H9 (cell line): ENCODE data around the gene MAP2K3. TPM values are rescaled to one million over a fixed set of nuclear protein-coding genes. Genes with fewer than 3 reads are reported as not detected.

Source experiments
- DNase-seq: peaks from one replicate; pipeline ENCODE4 v3.0.0-alpha.2; 2017
- H2AFZ ChIP-seq: one replicate; pipeline ENCODE4 v1.6.1; 2013; ENCODE audit warnings: mild to moderate bottlenecking, low read length, control low read depth, moderate library complexity
- H2AK5ac ChIP-seq: 2 replicates; pipeline ENCODE4 v1.6.1; 2013; ENCODE audit warnings: low read length, control low read depth, mixed read lengths; ENCODE audit not compliant: insufficient read length
- H2BK120ac ChIP-seq: one replicate; pipeline ENCODE4 v1.6.1; 2013; ENCODE audit warnings: low read depth, mild to moderate bottlenecking, low read length, control low read depth, inconsistent platforms; ENCODE audit not compliant: poor library complexity, severe bottlenecking
- H2BK12ac ChIP-seq: 2 replicates; pipeline ENCODE4 v1.6.1; 2013; ENCODE audit warnings: low read length, control low read depth, mixed read lengths, low read depth; ENCODE audit not compliant: insufficient read length
- H2BK15ac ChIP-seq: 2 replicates; pipeline ENCODE4 v1.6.1; 2013; ENCODE audit warnings: low read depth, low read length, control low read depth
- H2BK20ac ChIP-seq: one replicate; pipeline ENCODE4 v1.6.1; 2013; ENCODE audit warnings: low read depth, mild to moderate bottlenecking, low read length, control low read depth, inconsistent platforms; ENCODE audit not compliant: poor library complexity, severe bottlenecking
- H2BK5ac ChIP-seq: 2 replicates; pipeline ENCODE4 v1.6.1; 2013; ENCODE audit warnings: low read length, control low read depth, mixed read lengths; ENCODE audit not compliant: insufficient read length
- H3K14ac ChIP-seq: 2 replicates; pipeline ENCODE4 v1.6.1; 2013; ENCODE audit warnings: low read length, control low read depth; ENCODE audit not compliant: insufficient read depth
- H3K18ac ChIP-seq: 2 replicates; pipeline ENCODE4 v1.6.1; 2013; ENCODE audit warnings: low read depth, mild to moderate bottlenecking, mixed read lengths, low read length, control low read depth; ENCODE audit not compliant: insufficient read length
- H3K23ac ChIP-seq: 2 replicates; pipeline ENCODE4 v1.6.1; 2013; ENCODE audit warnings: low read length, control low read depth, mixed read lengths, low read depth; ENCODE audit not compliant: insufficient read length
- H3K23me2 ChIP-seq: 2 replicates; pipeline ENCODE4 v1.6.1; 2013; ENCODE audit warnings: low read depth, mild to moderate bottlenecking, mixed read lengths, low read length, control low read depth; ENCODE audit not compliant: insufficient read length, poor library complexity, severe bottlenecking
- H3K27ac ChIP-seq: 2 replicates; pipeline ENCODE4 v1.5.1; 2013; ENCODE audit warnings: low read length, control low read depth, mixed read lengths, low read depth; ENCODE audit not compliant: insufficient read length
- H3K27me3 ChIP-seq: 2 replicates; pipeline ENCODE4 v1.6.1; 2013; ENCODE audit warnings: low read length, control low read depth, inconsistent platforms; ENCODE audit not compliant: insufficient read depth
- H3K4ac ChIP-seq: 2 replicates; pipeline ENCODE4 v1.6.1; 2013; ENCODE audit warnings: low read depth, mild to moderate bottlenecking, control low read depth, inconsistent platforms, low read length, moderate library complexity
- H3K4me1 ChIP-seq: 2 replicates; pipeline ENCODE4 v1.6.1; 2013; ENCODE audit warnings: low read length, control low read depth, inconsistent platforms; ENCODE audit not compliant: insufficient read depth
- H3K4me2 ChIP-seq: 2 replicates; pipeline ENCODE4 v1.6.1; 2013; ENCODE audit warnings: low read length, control low read depth, mixed read lengths; ENCODE audit not compliant: insufficient read length, insufficient read depth
- H3K56ac ChIP-seq: 2 replicates; pipeline ENCODE4 v1.6.1; 2013; ENCODE audit warnings: low read depth, mild to moderate bottlenecking, mixed read lengths, low read length, control low read depth; ENCODE audit not compliant: insufficient read length
- H3K79me1 ChIP-seq: 2 replicates; pipeline ENCODE4 v1.6.1; 2013; ENCODE audit warnings: low read depth, mild to moderate bottlenecking, moderate library complexity, low read length, control low read depth, inconsistent platforms; ENCODE audit not compliant: insufficient read depth, poor library complexity, severe bottlenecking
- H3K79me2 ChIP-seq: 2 replicates; pipeline ENCODE4 v1.6.1; 2013; ENCODE audit warnings: low read length, control low read depth, inconsistent platforms; ENCODE audit not compliant: insufficient read depth
- H3K9ac ChIP-seq: 2 replicates; pipeline ENCODE4 v1.6.1; 2013; ENCODE audit warnings: low read length, control low read depth, mixed read lengths; ENCODE audit not compliant: insufficient read length; ENCODE audit errors: extremely low read depth
- H3K9me3 ChIP-seq: one replicate; pipeline ENCODE4 v1.6.1; 2013; ENCODE audit warnings: low read depth, low read length, inconsistent platforms; ENCODE audit not compliant: control insufficient read depth
- H3T11ph ChIP-seq: one replicate; pipeline ENCODE4 v1.6.1; 2013; ENCODE audit warnings: mild to moderate bottlenecking, low read length, control low read depth, inconsistent platforms
- H4K20me1 ChIP-seq: one replicate; pipeline ENCODE4 v1.6.1; 2013; ENCODE audit not compliant: control insufficient read depth, insufficient read length, insufficient read depth
- H4K5ac ChIP-seq: 2 replicates; pipeline ENCODE4 v1.6.1; 2013; ENCODE audit warnings: low read depth, mild to moderate bottlenecking, mixed read lengths, low read length, control low read depth; ENCODE audit not compliant: insufficient read length
- H4K8ac ChIP-seq: replicated peaks from 2 replicates; pipeline ENCODE4 v1.6.1; 2013; ENCODE audit warnings: low read length, control low read depth, mixed read lengths, low read depth; ENCODE audit not compliant: insufficient read length
- H4K91ac ChIP-seq: 2 replicates; pipeline ENCODE4 v1.6.1; 2013; ENCODE audit warnings: low read depth, mild to moderate bottlenecking, moderate library complexity, mixed read lengths, low read length, control low read depth; ENCODE audit not compliant: insufficient read length
- H3K27ac Mint-ChIP-seq, 3 experiments: 2 replicates in 2 of 3; 3 replicates in 1 of 3; pipeline ENCODE4 v1.8.0; 2020 to 2021; ENCODE audit warnings: mixed read lengths in 3 of 3, mild to moderate bottlenecking in 1 of 3, moderate library complexity in 1 of 3
- H3K27me3 Mint-ChIP-seq: 2 replicates; pipeline ENCODE4 v1.8.0; 2021; ENCODE audit warnings: low read depth, mild to moderate bottlenecking, moderate library complexity, mixed read lengths
- H3K36me3 Mint-ChIP-seq, 3 experiments: 2 replicates in 2 of 3; 3 replicates in 1 of 3; pipeline ENCODE4 v1.8.0; 2020 to 2021; ENCODE audit warnings: low read depth in 3 of 3, mixed read lengths in 3 of 3; ENCODE audit not compliant: insufficient read depth in 1 of 3
- H3K4me1 Mint-ChIP-seq, 2 experiments: 2 replicates each; pipeline ENCODE4 v1.8.0; 2020; ENCODE audit warnings: mixed read lengths in 2 of 2
- H3K4me3 Mint-ChIP-seq, 2 experiments: 2 replicates in 1 of 2; 3 replicates in 1 of 2; pipeline ENCODE4 v1.8.0; 2020 to 2021; ENCODE audit warnings: mild to moderate bottlenecking in 2 of 2, mixed read lengths in 2 of 2, moderate library complexity in 1 of 2
- H3K9me3 Mint-ChIP-seq, 2 experiments: 2 replicates in 1 of 2; 3 replicates in 1 of 2; pipeline ENCODE4 v1.8.0; 2020; ENCODE audit warnings: mild to moderate bottlenecking in 2 of 2, mixed read lengths in 2 of 2, moderate library complexity in 1 of 2
- WGBS: extraction: QIAGEN DNeasy Blood & Tissue Kit; methylation state at CpG from one replicate; pipeline ENCODE4 v1.1.7; 2013; ENCODE audit warnings: missing lambda C conversion rate, low lambda C conversion rate, mixed read lengths; ENCODE audit not compliant: insufficient read length; ENCODE audit errors: extremely low coverage; 5-methylcytosine and 5-hydroxymethylcytosine counted together
- total RNA-seq: library from RNA; stranded (reverse); gene quantifications from 2 replicates; pipeline ENCODE4 v1.2.1, GENCODE V29; 2021
- TF ChIP-seq, protein P1 (sequence below): fragments of 200-600 bp; sonication (generic); conservative IDR thresholded peaks from 3 replicates; pipeline ENCODE4 v1.8.0; 2021; ENCODE audit warnings: antibody characterized with exemption, mild to moderate bottlenecking

The MAP2K3 gene
- total RNA-seq, 1 experiment from 2014 or later: 26.1 TPM

DNA sequence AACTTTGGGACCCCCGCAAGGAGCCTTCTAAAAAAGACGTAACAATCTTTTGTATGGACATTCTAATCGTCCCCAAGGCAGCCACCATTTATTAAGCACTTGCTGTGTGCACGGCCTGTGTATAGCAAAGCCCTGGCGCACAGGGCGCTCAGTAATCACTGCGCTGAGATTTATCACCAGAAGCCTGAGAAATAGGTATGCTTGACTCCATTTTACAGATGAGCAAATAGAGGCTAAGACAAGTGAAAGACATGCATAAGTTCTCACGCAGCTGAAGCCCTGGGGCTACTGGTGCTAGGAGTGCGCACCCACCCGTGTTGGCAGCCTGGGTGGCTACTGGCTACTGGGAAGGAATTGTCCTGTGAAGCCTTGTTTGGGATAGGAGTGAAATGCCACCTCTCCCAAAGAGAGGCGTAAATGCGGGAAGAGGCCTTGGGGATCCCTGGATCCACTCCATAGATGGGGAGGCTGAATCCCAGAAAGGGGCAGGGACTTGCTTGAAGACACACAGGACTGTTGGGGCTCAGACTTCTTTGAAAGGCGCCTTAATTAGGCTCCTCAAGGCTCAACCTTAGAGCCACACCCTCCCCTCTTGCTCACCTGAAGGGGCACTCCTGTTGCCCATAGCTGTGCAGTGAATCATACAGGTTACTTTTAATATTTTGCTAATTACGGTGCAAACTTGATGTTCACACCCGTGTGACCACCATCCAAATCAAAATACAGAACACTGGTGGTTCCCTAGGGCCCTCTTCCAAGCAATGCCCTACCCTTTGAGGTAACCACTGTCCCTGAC is 30.7 kb upstream of the MAP2K3 start:
- no peak for DNase-seq
- Histone ChIP-seq H2BK20ac (no peak overlapping the region), H3K14ac (no peak overlapping the region), H3K79me1 (no peaks in the 10 kb centered on the region), H3K27me3 (no peaks in the 10 kb centered on the region), H4K8ac (no peak overlapping the region), H3K18ac (no peak overlapping the region), H3K56ac (no peak overlapping the region), H3K9ac (no peak overlapping the region), H2BK12ac (no peak overlapping the region), H2BK120ac (no peak overlapping the region), H3K4me2 (peak overlapping the region; percentile 57), H4K91ac (no peak overlapping the region), H2BK5ac (no peak overlapping the region), H3K23me2 (peaks cover 3% of the 10 kb centered on the region), H3K4me1 (no peaks in the 10 kb centered on the region), H2BK15ac (no peak overlapping the region), H3K23ac (no peak overlapping the region), H2AK5ac (no peak overlapping the region), H4K20me1 (no peaks in the 10 kb centered on the region), H3T11ph (no peak overlapping the region), H3K79me2 (no peaks in the 10 kb centered on the region), H2AFZ (peak overlapping the region; percentile 41), H3K9me3 (no peaks in the 10 kb centered on the region), H3K27ac (no peak overlapping the region), H4K5ac (no peak overlapping the region), H3K4ac (no peak overlapping the region)
- Mint-ChIP-seq H3K27ac (peak overlapping the region in 1 of 3 experiments; percentile 44; a peak in 1 of 7 replicates), H3K9me3 (peaks cover 4 to 5% of the 10 kb centered on the region in 2 experiments; a peak in 2 of 5 replicates), H3K27me3 (peaks cover 11% of the 10 kb centered on the region), H3K36me3 (no peaks in the 10 kb centered on the region), H3K4me1 (peaks cover 32 to 50% of the 10 kb centered on the region in 2 experiments), H3K4me3 (peak overlapping the region; percentile 70 to 85)
- TF ChIP-seq, protein P1, sequence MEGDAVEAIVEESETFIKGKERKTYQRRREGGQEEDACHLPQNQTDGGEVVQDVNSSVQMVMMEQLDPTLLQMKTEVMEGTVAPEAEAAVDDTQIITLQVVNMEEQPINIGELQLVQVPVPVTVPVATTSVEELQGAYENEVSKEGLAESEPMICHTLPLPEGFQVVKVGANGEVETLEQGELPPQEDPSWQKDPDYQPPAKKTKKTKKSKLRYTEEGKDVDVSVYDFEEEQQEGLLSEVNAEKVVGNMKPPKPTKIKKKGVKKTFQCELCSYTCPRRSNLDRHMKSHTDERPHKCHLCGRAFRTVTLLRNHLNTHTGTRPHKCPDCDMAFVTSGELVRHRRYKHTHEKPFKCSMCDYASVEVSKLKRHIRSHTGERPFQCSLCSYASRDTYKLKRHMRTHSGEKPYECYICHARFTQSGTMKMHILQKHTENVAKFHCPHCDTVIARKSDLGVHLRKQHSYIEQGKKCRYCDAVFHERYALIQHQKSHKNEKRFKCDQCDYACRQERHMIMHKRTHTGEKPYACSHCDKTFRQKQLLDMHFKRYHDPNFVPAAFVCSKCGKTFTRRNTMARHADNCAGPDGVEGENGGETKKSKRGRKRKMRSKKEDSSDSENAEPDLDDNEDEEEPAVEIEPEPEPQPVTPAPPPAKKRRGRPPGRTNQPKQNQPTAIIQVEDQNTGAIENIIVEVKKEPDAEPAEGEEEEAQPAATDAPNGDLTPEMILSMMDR: no peak
- WGBS: no CpG with 5 or more reads among the region's 15 CpGs
